ENCODE data around the gene S100Z.
"Not testable (repeated sequence)": the region's sequence is repeated elsewhere in the genome, so short reads cannot be mapped to it uniquely, and the experiment has no call there.

DNA sequence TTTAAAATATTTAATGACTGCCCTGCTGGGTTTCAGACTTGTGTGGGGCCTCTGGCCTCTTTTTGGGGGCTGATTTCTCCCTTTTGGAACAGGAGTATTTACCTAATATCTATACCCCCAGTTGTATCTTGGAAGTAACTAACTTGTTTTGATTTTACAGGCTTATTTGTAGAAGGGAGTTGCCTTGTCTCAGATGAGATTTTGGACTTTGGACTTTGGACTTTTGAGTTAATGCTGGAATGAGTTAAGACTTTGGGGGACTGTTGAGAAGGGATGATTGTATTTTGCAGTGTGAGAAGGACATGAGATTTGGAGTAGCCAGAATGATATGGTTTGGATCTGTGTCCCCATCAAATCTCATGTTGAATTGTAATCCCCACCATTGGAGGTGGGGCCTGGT, 5.7 kb downstream of the S100Z start:
- TF ChIP-seq, protein P1, sequence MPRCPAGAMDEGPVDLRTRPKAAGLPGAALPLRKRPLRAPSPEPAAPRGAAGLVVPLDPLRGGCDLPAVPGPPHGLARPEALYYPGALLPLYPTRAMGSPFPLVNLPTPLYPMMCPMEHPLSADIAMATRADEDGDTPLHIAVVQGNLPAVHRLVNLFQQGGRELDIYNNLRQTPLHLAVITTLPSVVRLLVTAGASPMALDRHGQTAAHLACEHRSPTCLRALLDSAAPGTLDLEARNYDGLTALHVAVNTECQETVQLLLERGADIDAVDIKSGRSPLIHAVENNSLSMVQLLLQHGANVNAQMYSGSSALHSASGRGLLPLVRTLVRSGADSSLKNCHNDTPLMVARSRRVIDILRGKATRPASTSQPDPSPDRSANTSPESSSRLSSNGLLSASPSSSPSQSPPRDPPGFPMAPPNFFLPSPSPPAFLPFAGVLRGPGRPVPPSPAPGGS (IDR thresholded peaks at IDR 0.05): not testable (repeated sequence)
- TF ChIP-seq EP300 (IDR thresholded peaks at IDR 0.05); POLR2A (IDR thresholded peaks at IDR 0.05; ENCODE audit: low read length); CHD2 (IDR thresholded peaks at IDR 0.05; ENCODE audit: low read length, partially characterized antibody); PHF8 (IDR thresholded peaks at IDR 0.05; ENCODE audit: borderline replicate concordance, low read depth); TP53 (CRISPR knock-in tag; IDR thresholded peaks at IDR 0.05); RAD21 (conservative IDR thresholded peaks at IDR 0.05 in 1 of 2, IDR thresholded peaks at IDR 0.05 in 1 of 2); FOSB (CRISPR knock-in tag; IDR thresholded peaks at IDR 0.05); SMC3 (IDR thresholded peaks at IDR 0.05); POLR2AphosphoS2 (conservative IDR thresholded peaks at IDR 0.05; ENCODE audit: low read length): not testable (repeated sequence)
- TF ChIP-seq, protein P2, sequence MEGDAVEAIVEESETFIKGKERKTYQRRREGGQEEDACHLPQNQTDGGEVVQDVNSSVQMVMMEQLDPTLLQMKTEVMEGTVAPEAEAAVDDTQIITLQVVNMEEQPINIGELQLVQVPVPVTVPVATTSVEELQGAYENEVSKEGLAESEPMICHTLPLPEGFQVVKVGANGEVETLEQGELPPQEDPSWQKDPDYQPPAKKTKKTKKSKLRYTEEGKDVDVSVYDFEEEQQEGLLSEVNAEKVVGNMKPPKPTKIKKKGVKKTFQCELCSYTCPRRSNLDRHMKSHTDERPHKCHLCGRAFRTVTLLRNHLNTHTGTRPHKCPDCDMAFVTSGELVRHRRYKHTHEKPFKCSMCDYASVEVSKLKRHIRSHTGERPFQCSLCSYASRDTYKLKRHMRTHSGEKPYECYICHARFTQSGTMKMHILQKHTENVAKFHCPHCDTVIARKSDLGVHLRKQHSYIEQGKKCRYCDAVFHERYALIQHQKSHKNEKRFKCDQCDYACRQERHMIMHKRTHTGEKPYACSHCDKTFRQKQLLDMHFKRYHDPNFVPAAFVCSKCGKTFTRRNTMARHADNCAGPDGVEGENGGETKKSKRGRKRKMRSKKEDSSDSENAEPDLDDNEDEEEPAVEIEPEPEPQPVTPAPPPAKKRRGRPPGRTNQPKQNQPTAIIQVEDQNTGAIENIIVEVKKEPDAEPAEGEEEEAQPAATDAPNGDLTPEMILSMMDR (IDR thresholded peaks at IDR 0.05): not testable (repeated sequence)
- TF ChIP-seq, protein P3, sequence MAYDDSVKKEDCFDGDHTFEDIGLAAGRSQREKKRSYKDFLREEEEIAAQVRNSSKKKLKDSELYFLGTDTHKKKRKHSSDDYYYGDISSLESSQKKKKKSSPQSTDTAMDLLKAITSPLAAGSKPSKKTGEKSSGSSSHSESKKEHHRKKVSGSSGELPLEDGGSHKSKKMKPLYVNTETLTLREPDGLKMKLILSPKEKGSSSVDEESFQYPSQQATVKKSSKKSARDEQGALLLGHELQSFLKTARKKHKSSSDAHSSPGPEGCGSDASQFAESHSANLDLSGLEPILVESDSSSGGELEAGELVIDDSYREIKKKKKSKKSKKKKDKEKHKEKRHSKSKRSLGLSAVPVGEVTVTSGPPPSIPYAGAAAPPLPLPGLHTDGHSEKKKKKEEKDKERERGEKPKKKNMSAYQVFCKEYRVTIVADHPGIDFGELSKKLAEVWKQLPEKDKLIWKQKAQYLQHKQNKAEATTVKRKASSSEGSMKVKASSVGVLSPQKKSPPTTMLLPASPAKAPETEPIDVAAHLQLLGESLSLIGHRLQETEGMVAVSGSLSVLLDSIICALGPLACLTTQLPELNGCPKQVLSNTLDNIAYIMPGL (CRISPR knock-in tag; IDR thresholded peaks at IDR 0.05; ENCODE audit: borderline replicate concordance): not testable (repeated sequence)
- TF ChIP-seq, protein P4, sequence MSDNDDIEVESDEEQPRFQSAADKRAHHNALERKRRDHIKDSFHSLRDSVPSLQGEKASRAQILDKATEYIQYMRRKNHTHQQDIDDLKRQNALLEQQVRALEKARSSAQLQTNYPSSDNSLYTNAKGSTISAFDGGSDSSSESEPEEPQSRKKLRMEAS (IDR thresholded peaks at IDR 0.05): not testable (repeated sequence)

Measured in A549 (cell line).